Measurements from ENCODE around the gene REXO1. TPM values are rescaled to one million over a fixed set of nuclear protein-coding genes. Genes with fewer than 3 reads are reported as not detected.

REXO1 gene
- total and polyA plus RNA-seq, 2 of the 13 experiments (the other 11 are each of a cell fraction or from before 2014, with no cell fraction given), result 5.0 to 11.2 TPM

DNA sequence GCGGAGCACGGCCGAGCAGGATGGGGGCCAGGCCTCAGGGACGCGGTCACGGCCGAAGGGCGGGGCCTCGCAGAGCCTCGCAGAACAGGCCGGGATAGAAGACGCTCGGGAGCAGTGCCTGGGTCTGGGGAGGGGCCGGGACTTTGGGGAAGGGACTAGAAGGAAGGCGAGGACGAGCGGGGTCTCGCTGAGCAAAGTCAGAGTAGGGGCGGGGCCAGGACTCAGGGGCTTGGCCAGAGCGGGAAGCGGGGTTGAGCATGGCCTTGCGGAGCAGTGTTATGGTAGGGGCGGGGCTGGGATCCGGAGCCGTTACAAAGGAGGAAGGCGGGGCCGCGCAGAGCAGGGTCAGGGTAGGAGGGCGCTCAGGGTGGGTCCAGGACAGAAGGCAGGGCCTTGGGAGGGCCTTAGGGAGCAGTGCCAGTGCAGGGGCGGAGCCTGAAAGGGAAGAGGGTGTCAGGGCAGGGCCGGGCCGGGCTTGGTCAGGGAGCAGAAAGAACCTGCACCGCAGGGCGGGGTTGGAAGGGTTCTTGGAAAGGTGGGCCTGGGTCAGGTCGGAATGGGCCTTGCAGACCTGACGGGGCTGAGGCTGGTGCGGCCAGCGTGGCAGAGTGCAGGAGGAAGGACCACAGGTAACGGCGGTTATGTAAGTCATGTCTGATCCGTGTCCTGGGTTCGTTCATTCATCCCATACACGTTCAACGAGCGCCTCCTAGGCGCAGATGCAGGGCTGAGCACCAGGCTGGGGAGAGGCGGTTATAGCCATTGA, 35.7 kb downstream of the REXO1 start (continued):
- no peak for TF ChIP-seq ZNF770 (CRISPR knock-in tag; IDR thresholded peaks at IDR 0.05)
- TF ChIP-seq FOXA1 (IDR thresholded peaks at IDR 0.05), result no peak
- no peak for TF ChIP-seq FOXA1 (CRISPR knock-in tag; IDR thresholded peaks at IDR 0.05)
- TF ChIP-seq RCOR2 (CRISPR knock-in tag; IDR thresholded peaks at IDR 0.05), result no peak
- no peak; the same call in 1 of the 2 replicates for TF ChIP-seq ZBED4 (CRISPR knock-in tag; IDR thresholded peaks at IDR 0.05; ENCODE audit: borderline replicate concordance)
- TF ChIP-seq IRX3 (CRISPR knock-in tag; IDR thresholded peaks at IDR 0.05; ENCODE audit: borderline replicate concordance, low read depth), result no peak
- TF ChIP-seq NCOA5 (CRISPR knock-in tag; IDR thresholded peaks at IDR 0.05), result no peak
- TF ChIP-seq POLR2A (IDR thresholded peaks at IDR 0.05; ENCODE audit: insufficient read depth in 1 of 2, low read depth in 2 of 2, low read length in 2 of 2), result peak in 1 of 2 experiments; percentile 79; a peak in 3 of 4 replicates
- TF ChIP-seq CBX5 (CRISPR knock-in tag; IDR thresholded peaks at IDR 0.05; ENCODE audit: borderline replicate concordance), result no peak; the same call in 1 of the 2 replicates
- TF ChIP-seq, protein P1, sequence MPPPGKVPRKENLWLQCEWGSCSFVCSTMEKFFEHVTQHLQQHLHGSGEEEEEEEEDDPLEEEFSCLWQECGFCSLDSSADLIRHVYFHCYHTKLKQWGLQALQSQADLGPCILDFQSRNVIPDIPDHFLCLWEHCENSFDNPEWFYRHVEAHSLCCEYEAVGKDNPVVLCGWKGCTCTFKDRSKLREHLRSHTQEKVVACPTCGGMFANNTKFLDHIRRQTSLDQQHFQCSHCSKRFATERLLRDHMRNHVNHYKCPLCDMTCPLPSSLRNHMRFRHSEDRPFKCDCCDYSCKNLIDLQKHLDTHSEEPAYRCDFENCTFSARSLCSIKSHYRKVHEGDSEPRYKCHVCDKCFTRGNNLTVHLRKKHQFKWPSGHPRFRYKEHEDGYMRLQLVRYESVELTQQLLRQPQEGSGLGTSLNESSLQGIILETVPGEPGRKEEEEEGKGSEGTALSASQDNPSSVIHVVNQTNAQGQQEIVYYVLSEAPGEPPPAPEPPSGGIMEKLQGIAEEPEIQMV (CRISPR knock-in tag; IDR thresholded peaks at IDR 0.05; ENCODE audit: low read depth), result no peak
- TF ChIP-seq PHB2 (IDR thresholded peaks at IDR 0.05; ENCODE audit: partially characterized antibody), result no peak
- TF ChIP-seq, protein P2, sequence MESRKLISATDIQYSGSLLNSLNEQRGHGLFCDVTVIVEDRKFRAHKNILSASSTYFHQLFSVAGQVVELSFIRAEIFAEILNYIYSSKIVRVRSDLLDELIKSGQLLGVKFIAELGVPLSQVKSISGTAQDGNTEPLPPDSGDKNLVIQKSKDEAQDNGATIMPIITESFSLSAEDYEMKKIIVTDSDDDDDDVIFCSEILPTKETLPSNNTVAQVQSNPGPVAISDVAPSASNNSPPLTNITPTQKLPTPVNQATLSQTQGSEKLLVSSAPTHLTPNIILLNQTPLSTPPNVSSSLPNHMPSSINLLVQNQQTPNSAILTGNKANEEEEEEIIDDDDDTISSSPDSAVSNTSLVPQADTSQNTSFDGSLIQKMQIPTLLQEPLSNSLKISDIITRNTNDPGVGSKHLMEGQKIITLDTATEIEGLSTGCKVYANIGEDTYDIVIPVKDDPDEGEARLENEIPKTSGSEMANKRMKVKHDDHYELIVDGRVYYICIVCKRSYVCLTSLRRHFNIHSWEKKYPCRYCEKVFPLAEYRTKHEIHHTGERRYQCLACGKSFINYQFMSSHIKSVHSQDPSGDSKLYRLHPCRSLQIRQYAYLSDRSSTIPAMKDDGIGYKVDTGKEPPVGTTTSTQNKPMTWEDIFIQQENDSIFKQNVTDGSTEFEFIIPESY (CRISPR knock-in tag; IDR thresholded peaks at IDR 0.05), result no peak; the same call in 1 of the 2 replicates
- no peak for TF ChIP-seq CEBPZ (IDR thresholded peaks at IDR 0.05; ENCODE audit: low read length)
- TF ChIP-seq HDAC2 (CRISPR knock-in tag; IDR thresholded peaks at IDR 0.05), result peak; percentile 47
- TF ChIP-seq ZNF768 (CRISPR knock-in tag; IDR thresholded peaks at IDR 0.05), result no peak

Measured in HepG2 (cell line).